MM.1S (cell line): ENCODE measurements around the gene SEL1L3.

Source experiments
- EZH2 ChIP-seq: fragments of 300-600 bp; sonication (generic); optimal IDR thresholded peaks from 2 replicates; pipeline ENCODE3; 2017; ENCODE audit warnings: low read depth, mild to moderate bottlenecking, antibody characterized with exemption, low read length, mixed read lengths
- TF ChIP-seq, protein P1 (sequence below): fragments of 300-600 bp; sonication (generic); IDR thresholded peaks from 2 replicates; pipeline ENCODE4 v1.5.1; 2016; ENCODE audit warnings: antibody characterized with exemption, low read length, mixed read lengths

DNA sequence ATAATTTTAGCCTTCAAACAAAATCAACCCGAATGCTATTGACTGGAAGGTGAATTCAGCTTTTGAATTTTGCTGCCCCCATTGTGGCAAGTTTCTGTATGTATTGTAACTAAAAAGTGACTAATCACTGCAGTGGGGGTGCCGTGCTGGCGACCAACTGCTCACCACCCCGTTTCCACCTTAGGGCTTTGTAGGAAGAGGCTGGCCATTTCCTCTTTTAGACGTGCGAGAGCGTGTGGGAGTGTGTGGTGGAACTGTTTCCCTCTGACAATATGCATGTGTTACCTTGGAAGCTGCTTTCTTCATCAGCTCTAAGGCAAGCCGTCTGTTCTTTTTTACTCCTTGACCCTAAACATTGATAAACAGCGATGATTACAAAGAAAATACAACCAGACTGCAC lies 78.8 kb downstream of the SEL1L3 start:
- TF ChIP-seq EZH2: no peak
- TF ChIP-seq, protein P1, sequence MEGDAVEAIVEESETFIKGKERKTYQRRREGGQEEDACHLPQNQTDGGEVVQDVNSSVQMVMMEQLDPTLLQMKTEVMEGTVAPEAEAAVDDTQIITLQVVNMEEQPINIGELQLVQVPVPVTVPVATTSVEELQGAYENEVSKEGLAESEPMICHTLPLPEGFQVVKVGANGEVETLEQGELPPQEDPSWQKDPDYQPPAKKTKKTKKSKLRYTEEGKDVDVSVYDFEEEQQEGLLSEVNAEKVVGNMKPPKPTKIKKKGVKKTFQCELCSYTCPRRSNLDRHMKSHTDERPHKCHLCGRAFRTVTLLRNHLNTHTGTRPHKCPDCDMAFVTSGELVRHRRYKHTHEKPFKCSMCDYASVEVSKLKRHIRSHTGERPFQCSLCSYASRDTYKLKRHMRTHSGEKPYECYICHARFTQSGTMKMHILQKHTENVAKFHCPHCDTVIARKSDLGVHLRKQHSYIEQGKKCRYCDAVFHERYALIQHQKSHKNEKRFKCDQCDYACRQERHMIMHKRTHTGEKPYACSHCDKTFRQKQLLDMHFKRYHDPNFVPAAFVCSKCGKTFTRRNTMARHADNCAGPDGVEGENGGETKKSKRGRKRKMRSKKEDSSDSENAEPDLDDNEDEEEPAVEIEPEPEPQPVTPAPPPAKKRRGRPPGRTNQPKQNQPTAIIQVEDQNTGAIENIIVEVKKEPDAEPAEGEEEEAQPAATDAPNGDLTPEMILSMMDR: no peak
